Loucy (cell line): ENCODE measurements around the gene HABP2.

Source experiments
- H2AFZ ChIP-seq: fragments of 200-600 bp; sonication (generic); 2 replicates; pipeline ENCODE4 v1.6.0; 2016; ENCODE audit warnings: antibody characterized with exemption, mild to moderate bottlenecking, low read length, moderate library complexity
- H3F3A ChIP-seq: fragments of 200-600 bp; 2 replicates; pipeline ENCODE4 v1.6.0; 2016; ENCODE audit warnings: antibody characterized with exemption, low read depth, mild to moderate bottlenecking
- H3K27me3 ChIP-seq: fragments of 200-600 bp; sonication (generic); 2 replicates; pipeline ENCODE4 v1.6.1; 2014; ENCODE audit warnings: low read length, mild to moderate bottlenecking; ENCODE audit not compliant: insufficient read depth, poor library complexity, severe bottlenecking
- H3K36me3 ChIP-seq: fragments of 200-600 bp; sonication (generic); 2 replicates; pipeline ENCODE4 v1.6.1; 2016; ENCODE audit warnings: low read length; ENCODE audit not compliant: insufficient read depth
- H3K4me1 ChIP-seq: fragments of 200-600 bp; sonication (generic); 2 replicates; pipeline ENCODE4 v1.5.1; 2014; ENCODE audit warnings: low read length, mild to moderate bottlenecking; ENCODE audit not compliant: insufficient read depth, poor library complexity, severe bottlenecking
- H3K4me2 ChIP-seq: fragments of 200-600 bp; sonication (generic); 2 replicates; pipeline ENCODE4 v1.6.0; 2014; ENCODE audit warnings: antibody characterized with exemption, low read length, low read depth, mild to moderate bottlenecking; ENCODE audit not compliant: poor library complexity, severe bottlenecking
- H3K4me3 ChIP-seq: fragments of 200-600 bp; sonication (generic); 2 replicates; pipeline ENCODE4 v1.5.1; 2014; ENCODE audit warnings: low read length, mild to moderate bottlenecking, mixed read lengths; ENCODE audit not compliant: poor library complexity, severe bottlenecking
- H3K79me2 ChIP-seq: fragments of 200-600 bp; sonication (generic); 2 replicates; pipeline ENCODE4 v1.6.1; 2014; ENCODE audit warnings: low read length; ENCODE audit not compliant: insufficient read depth
- H3K9ac ChIP-seq: fragments of 200-600 bp; sonication (generic); 2 replicates; pipeline ENCODE4 v1.6.0; 2014; ENCODE audit warnings: mild to moderate bottlenecking, low read depth, low read length, moderate library complexity; ENCODE audit not compliant: poor library complexity, severe bottlenecking
- H3K9me2 ChIP-seq: fragments of 200-600 bp; sonication (generic); replicated peaks from 2 replicates; pipeline ENCODE4 v1.6.1; 2016; ENCODE audit warnings: low read depth, low read length, mixed read lengths
- H3K9me3 ChIP-seq: fragments of 200-600 bp; sonication (generic); 2 replicates; pipeline ENCODE4 v1.6.1; 2014; ENCODE audit warnings: mild to moderate bottlenecking, antibody characterized with exemption, low read length, low read depth; ENCODE audit not compliant: insufficient read depth
- H4K20me1 ChIP-seq: fragments of 200-600 bp; sonication (generic); 2 replicates; pipeline ENCODE4 v1.6.0; 2014; ENCODE audit warnings: antibody characterized with exemption, low read length, mild to moderate bottlenecking; ENCODE audit not compliant: insufficient read depth, poor library complexity, severe bottlenecking
- EZH2phosphoT487 ChIP-seq: fragments of 200-600 bp; IDR thresholded peaks from 2 replicates; pipeline ENCODE4 v1.6.1; 2018; ENCODE audit warnings: antibody characterized with exemption, mild to moderate bottlenecking, moderate library complexity, borderline replicate concordance
- TF ChIP-seq, protein P1 (sequence below): fragments of 200-600 bp; sonication (generic); conservative IDR thresholded peaks from 2 replicates; pipeline ENCODE4 v1.5.1; 2014; ENCODE audit warnings: mild to moderate bottlenecking, antibody characterized with exemption, low read length

The HABP2 gene

DNA sequence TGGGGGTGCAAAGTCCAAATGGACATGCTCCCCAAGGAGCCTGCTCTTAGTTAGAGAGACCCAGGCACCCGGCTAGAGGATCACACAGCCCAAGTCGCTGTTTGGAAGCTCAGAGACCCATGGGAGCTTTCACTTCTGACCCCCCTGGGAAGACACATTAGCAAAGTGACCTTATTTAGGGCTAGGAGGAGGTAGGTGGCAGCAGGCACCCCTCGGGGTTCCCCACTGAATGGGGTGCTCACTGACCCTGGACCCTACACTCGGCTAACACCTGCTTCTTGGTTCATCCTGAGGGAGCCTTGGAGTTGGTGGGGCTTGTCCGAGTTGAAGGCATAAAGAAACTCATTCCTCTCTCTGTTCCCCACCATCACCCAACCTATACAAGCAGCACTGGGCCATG is 27.1 kb upstream of the HABP2 start:
- no peaks in the 10 kb centered on the region for H3K79me2 ChIP-seq
- H2AFZ ChIP-seq: no peak overlapping the region
- no peak overlapping the region for H3K4me2 ChIP-seq
- no peaks in the 10 kb centered on the region for H3K27me3 ChIP-seq
- H3F3A ChIP-seq: no peaks in the 10 kb centered on the region
- no peak for TF ChIP-seq EZH2phosphoT487
- TF ChIP-seq, protein P1, sequence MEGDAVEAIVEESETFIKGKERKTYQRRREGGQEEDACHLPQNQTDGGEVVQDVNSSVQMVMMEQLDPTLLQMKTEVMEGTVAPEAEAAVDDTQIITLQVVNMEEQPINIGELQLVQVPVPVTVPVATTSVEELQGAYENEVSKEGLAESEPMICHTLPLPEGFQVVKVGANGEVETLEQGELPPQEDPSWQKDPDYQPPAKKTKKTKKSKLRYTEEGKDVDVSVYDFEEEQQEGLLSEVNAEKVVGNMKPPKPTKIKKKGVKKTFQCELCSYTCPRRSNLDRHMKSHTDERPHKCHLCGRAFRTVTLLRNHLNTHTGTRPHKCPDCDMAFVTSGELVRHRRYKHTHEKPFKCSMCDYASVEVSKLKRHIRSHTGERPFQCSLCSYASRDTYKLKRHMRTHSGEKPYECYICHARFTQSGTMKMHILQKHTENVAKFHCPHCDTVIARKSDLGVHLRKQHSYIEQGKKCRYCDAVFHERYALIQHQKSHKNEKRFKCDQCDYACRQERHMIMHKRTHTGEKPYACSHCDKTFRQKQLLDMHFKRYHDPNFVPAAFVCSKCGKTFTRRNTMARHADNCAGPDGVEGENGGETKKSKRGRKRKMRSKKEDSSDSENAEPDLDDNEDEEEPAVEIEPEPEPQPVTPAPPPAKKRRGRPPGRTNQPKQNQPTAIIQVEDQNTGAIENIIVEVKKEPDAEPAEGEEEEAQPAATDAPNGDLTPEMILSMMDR: no peak
- no peaks in the 10 kb centered on the region for H4K20me1 ChIP-seq
- no peak overlapping the region for H3K9ac ChIP-seq
- H3K36me3 ChIP-seq: no peaks in the 10 kb centered on the region
- H3K9me3 ChIP-seq: no peaks in the 10 kb centered on the region
- no peaks in the 10 kb centered on the region for H3K9me2 ChIP-seq
- H3K4me3 ChIP-seq: no peak overlapping the region
- no peaks in the 10 kb centered on the region for H3K4me1 ChIP-seq

DNA sequence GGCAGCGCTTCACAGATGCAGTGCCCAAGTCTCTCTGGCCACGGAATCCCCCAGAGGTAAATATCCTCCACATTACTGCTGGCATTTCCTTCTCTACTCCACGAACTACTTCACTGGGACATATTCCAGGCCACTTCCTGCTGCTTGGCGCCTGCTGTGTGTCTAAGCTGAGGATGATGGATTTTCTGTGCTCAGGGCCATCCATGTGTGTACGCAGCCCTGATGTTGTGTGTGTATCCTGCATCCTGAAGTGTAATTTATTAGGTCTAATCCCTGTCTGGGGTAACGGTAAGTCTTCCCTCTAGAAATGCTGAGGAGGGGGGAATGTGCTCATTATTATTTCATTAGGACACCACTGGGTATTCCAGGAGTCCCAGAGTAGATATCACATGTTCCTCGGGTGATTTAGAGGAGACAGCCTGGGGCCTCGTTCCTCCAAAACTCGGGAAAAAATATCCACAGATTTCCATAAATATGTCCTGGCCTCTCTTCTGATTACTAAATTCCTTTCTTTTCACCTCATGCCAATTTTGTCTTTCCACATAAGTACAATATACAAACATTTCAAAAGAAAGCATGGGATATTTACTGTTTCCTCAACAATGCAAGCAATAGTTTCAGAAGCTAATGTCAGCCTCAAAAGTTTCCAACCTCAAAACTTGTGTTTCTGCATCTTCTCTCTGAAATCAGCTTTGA is 25.5 kb upstream of the HABP2 start:
- no peak overlapping the region for H2AFZ ChIP-seq

DNA sequence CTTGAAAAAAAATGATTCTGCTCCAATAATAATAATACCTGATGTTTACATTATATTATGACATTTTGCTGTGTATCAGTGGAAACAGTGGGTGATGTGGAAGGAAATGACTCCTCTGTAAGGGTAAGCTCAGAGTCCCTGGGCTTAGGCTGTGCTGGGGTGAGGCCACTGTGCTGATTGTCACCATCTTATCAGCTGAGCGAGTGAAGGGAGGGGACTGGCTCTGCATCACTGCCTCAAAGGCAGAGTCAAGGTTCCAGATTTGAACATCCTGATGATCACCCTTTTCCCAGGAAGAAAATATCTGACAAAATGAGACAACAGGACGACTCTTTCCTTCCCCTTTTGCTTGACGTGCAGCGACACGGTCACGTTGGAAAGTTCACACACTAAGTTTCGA is 24.0 kb upstream of the HABP2 start:
- no peaks in the 10 kb centered on the region for H3F3A ChIP-seq
- H4K20me1 ChIP-seq: no peaks in the 10 kb centered on the region
- no peaks in the 10 kb centered on the region for H3K9me2 ChIP-seq
- H3K4me1 ChIP-seq: peaks cover under 1% of the 10 kb centered on the region
- TF ChIP-seq, protein P1: no peak
- TF ChIP-seq EZH2phosphoT487: no peak
- no peak overlapping the region for H2AFZ ChIP-seq
- H3K4me2 ChIP-seq: no peak overlapping the region
- no peaks in the 10 kb centered on the region for H3K79me2 ChIP-seq
- no peak overlapping the region for H3K9ac ChIP-seq
- H3K27me3 ChIP-seq: no peaks in the 10 kb centered on the region
- no peak overlapping the region for H3K4me3 ChIP-seq
- no peaks in the 10 kb centered on the region for H3K9me3 ChIP-seq
- no peaks in the 10 kb centered on the region for H3K36me3 ChIP-seq

More for the DNA sequence above, 25.5 kb upstream of the HABP2 start:
- Histone ChIP-seq H3K36me3 (no peaks in the 10 kb centered on the region), H3K9ac (no peak overlapping the region), H4K20me1 (no peaks in the 10 kb centered on the region), H3K4me1 (no peaks in the 10 kb centered on the region), H3K9me3 (no peaks in the 10 kb centered on the region), H3F3A (no peaks in the 10 kb centered on the region), H3K4me2 (no peak overlapping the region), H3K79me2 (no peaks in the 10 kb centered on the region), H3K4me3 (no peak overlapping the region), H3K27me3 (no peaks in the 10 kb centered on the region), H3K9me2 (no peaks in the 10 kb centered on the region)
- TF ChIP-seq EZH2phosphoT487: no peak
- TF ChIP-seq, protein P1: no peak
